GM12892 (cell line): ENCODE results near the gene SHTN1.

Experiments
- POLR2A ChIP-seq: IDR thresholded peaks from 2 replicates; pipeline ENCODE4 v1.6.1; 2011; ENCODE audit warnings: low read depth, low read length, control low read depth
- POLR2AphosphoS5 ChIP-seq: IDR thresholded peaks from 2 replicates; pipeline ENCODE4 v1.6.1; 2011; ENCODE audit warnings: low read depth, low read length, control low read depth
- TAF1 ChIP-seq: IDR thresholded peaks from 2 replicates; pipeline ENCODE4 v1.6.1; 2011; ENCODE audit warnings: low read depth, mild to moderate bottlenecking, control low read depth, low read length, borderline replicate concordance

DNA sequence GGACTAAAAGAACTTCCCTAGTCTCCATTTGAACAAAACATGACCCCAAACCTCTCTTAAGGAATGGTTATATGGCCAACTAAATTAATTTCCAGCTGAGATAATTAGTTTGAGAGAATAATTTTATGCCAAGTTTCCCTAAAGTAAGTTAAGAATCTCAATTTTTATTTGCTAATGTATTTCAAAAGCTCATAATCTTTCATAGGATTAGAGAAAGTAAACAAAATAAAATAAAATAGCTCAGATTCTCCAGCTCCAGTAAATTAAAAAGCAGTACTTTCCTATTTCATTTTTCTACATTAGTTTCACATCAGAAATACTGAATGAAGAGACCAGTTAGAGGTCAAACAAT lies 111.3 kb downstream of the SHTN1 start:
- TF ChIP-seq POLR2A (no peak), TAF1 (no peak), POLR2AphosphoS5 (no peak)
